ENCODE data around the gene RNLS.

DNA sequence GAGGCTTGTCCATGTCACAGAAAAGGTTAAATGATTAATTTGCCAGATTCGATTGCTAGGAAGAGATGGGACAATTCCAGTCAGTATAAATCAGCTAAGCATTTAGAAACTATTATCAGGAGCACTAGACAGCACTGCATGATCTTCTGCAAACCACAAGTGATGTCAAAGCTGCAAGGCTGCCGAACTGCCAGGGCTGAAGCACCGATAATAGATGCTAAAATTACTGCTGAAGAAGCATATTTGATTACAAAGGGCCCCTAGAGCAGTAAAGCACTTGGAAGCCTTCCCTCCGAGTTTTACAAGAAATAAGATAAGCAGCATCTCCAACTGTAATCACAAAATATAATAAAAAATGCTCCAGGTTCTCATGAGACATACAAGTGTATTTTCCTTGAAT is 40.6 kb downstream of the RNLS start:
- TF ChIP-seq POLR2A (IDR thresholded peaks at IDR 0.05; ENCODE audit: extremely low read depth, insufficient read length), result no peak
- TF ChIP-seq, protein P1, sequence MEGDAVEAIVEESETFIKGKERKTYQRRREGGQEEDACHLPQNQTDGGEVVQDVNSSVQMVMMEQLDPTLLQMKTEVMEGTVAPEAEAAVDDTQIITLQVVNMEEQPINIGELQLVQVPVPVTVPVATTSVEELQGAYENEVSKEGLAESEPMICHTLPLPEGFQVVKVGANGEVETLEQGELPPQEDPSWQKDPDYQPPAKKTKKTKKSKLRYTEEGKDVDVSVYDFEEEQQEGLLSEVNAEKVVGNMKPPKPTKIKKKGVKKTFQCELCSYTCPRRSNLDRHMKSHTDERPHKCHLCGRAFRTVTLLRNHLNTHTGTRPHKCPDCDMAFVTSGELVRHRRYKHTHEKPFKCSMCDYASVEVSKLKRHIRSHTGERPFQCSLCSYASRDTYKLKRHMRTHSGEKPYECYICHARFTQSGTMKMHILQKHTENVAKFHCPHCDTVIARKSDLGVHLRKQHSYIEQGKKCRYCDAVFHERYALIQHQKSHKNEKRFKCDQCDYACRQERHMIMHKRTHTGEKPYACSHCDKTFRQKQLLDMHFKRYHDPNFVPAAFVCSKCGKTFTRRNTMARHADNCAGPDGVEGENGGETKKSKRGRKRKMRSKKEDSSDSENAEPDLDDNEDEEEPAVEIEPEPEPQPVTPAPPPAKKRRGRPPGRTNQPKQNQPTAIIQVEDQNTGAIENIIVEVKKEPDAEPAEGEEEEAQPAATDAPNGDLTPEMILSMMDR (IDR thresholded peaks at IDR 0.05; ENCODE audit: low read depth, low read length), result no peak
- TF ChIP-seq, protein P2, sequence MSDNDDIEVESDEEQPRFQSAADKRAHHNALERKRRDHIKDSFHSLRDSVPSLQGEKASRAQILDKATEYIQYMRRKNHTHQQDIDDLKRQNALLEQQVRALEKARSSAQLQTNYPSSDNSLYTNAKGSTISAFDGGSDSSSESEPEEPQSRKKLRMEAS (IDR thresholded peaks at IDR 0.05; ENCODE audit: low read depth, low read length), result no peak
